Measurements from ENCODE around the gene SSNA1.
A peak's percentile ranks its signal among the peaks of the same experiment; 100 is the strongest.
"Not testable (repeated sequence)": the region's sequence is repeated elsewhere in the genome, so short reads cannot be mapped to it uniquely, and the experiment has no call there.

The SSNA1 gene

DNA sequence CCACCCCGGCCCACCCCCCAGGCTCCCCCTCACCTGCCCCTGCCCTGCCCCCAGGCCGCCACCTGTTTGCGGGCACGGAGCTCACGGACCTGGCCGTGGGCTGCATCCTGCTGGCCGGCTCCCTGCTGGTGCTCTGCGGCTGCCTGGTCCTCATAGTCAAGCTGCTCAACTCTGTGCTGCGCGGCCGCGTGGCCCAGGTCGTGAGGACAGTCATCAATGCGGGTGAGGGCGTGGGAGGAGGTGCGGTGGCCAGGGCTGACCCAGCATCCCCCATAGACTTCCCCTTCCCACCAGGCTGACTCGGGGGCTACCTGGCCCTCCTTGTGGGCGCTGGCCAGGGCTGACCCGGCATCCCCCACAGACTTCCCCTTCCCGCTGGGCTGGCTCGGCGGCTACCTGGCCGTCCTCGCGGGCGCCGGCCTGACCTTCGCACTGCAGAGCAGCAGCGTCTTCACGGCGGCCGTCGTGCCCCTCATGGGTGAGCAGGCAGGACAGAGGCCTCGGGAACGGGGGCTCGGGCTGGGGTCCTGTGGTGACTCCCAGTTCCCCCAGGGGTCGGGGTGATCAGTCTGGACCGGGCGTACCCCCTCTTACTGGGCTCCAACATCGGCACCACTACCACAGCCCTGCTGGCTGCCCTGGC, 45.7 kb downstream of the SSNA1 start:
- Mint-ChIP-seq H3K4me1 (peaks cover 13% of the 10 kb centered on the region), H3K9me3 (no peaks in the 10 kb centered on the region), H3K27me3 (peaks cover 26% of the 10 kb centered on the region), H3K27ac (no peak overlapping the region), H3K36me3 (no peaks in the 10 kb centered on the region), H3K4me3 (no peak overlapping the region)
- DNase-seq, result no peak
- CTCF ChIA-PET, result no interaction called here

DNA sequence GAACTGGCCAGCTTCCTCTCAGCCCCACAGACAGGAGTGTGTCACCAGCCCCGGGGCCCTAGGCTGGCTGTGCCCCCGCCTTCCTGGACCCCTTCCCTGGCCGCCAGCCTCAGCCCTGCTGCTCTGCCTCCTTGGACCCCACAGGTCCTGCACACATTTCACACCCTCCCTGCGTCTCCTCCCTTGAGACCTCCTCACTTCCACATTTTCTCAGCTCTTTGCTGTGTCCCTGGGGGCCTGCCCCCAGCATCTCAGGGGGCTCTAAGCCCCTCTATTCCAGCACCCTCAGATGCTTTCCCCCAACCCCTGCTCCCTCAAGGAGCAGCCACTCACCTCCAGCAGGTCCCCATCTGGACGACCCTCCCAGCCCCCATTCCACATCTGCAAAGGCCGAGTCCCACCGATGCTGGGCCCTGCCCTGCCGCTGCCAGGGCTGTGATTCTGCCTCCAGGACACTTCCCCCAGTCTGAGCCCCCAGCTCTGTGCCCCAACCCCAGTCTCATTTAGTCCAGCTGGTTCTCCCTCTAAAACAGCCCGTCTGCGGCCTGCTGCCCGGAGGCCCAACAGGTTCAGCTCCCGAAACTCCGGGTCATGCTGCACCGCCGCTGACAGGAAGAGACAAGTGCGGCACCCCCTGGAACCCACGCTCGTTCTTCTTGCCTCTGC, 46.4 kb downstream of the SSNA1 start:
- no peaks in the 10 kb centered on the region for H3K9me3 Mint-ChIP-seq
- H3K27me3 Mint-ChIP-seq, result peaks cover 22% of the 10 kb centered on the region
- H3K36me3 Mint-ChIP-seq, result no peaks in the 10 kb centered on the region
- H3K4me3 Mint-ChIP-seq, result no peak overlapping the region
- no peak overlapping the region for H3K27ac Mint-ChIP-seq
- CTCF ChIA-PET, result interaction anchor here (0.8 kb wide), 1 partner anchor 15 kb away, joined by 4 read pairs; no protein-coding TSS in a partner anchor
- peaks cover 19% of the 10 kb centered on the region for H3K4me1 Mint-ChIP-seq
- no peak for DNase-seq

GRCh38 chr9:137235424-137236237, 47.2 kb downstream of the SSNA1 start:
- Mint-ChIP-seq H3K4me1 (peaks cover 19% of the 10 kb centered on the region), H3K27ac (no peak overlapping the region), H3K4me3 (no peak overlapping the region), H3K27me3 (peaks cover 18% of the 10 kb centered on the region), H3K9me3 (no peaks in the 10 kb centered on the region), H3K36me3 (no peaks in the 10 kb centered on the region)
- CTCF ChIA-PET, result interaction anchor here (0.8 to 2.5 kb wide), 13 partner anchors 10 to 188 kb away, joined by 3 to 45 read pairs (median 6); partner anchors contain the start of genes CYSRT1, DPP7, RNF224 and SAPCD2
- DNase-seq, result no peak

DNA sequence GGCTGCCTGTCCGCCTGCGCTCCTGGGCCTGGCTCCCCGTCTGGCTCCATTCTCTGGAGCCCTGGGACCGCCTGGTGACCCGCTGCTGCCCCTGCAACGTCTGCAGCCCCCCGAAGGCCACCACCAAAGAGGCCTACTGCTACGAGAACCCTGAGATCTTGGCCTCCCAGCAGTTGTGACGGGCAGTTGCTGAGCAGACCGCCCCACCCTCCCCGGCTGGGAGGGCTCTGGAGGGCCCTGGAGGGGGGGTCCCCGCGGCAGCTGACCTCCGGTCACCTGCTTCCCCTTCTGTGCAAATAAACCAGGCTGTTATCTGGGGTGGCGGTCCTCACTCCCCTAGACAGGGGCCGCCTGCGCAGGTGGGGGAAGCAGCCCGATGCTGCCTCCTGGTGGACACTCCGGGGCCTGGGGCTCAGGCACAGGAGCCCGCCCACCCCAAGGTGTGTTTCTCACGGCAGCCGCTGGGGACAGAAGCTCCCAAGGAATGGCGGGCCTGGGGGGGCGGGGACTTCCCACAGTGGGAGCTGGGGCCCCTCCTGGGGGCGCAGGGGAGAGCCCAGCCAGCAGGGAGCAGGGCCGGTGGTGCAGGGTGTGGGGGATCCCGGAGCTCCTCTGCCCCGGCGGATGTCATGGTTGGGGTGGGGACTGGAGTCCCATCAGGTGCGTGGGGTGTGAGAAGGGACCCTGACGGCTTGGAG, 47.9 kb downstream of the SSNA1 start:
- Mint-ChIP-seq H3K36me3 (peaks cover 3% of the 10 kb centered on the region), H3K27me3 (peaks cover 21% of the 10 kb centered on the region), H3K27ac (no peak overlapping the region), H3K9me3 (no peaks in the 10 kb centered on the region), H3K4me1 (peaks cover 22% of the 10 kb centered on the region), H3K4me3 (no peak overlapping the region)
- CTCF ChIA-PET, result interaction anchor here (0.6 to 2.5 kb wide), 29 partner anchors 11 to 189 kb away, joined by 3 to 45 read pairs (median 4); partner anchors contain the start of genes CYSRT1, DPP7, NELFB and RNF224
- DNase-seq, result peak; percentile 95

GRCh38 chr9:137236936-137237421, 48.5 kb downstream of the SSNA1 start:
- DNase-seq, result no peak
- peaks cover 4% of the 10 kb centered on the region for H3K36me3 Mint-ChIP-seq
- no peaks in the 10 kb centered on the region for H3K9me3 Mint-ChIP-seq
- CTCF ChIA-PET, result interaction anchor here (0.6 to 2.5 kb wide), 30 partner anchors 10 to 190 kb away, joined by 3 to 45 read pairs (median 4); partner anchors contain the start of genes CYSRT1, DPP7, NELFB and RNF224
- H3K27me3 Mint-ChIP-seq, result peaks cover 18% of the 10 kb centered on the region
- H3K4me3 Mint-ChIP-seq, result no peak overlapping the region
- peaks cover 22% of the 10 kb centered on the region for H3K4me1 Mint-ChIP-seq
- H3K27ac Mint-ChIP-seq, result no peak overlapping the region

- H3K27ac Mint-ChIP-seq, result peak overlapping the region; percentile 71
These were observed 49.6 kb downstream of the SSNA1 start for GRCh38 chr9:137237759-137238726.

DNA sequence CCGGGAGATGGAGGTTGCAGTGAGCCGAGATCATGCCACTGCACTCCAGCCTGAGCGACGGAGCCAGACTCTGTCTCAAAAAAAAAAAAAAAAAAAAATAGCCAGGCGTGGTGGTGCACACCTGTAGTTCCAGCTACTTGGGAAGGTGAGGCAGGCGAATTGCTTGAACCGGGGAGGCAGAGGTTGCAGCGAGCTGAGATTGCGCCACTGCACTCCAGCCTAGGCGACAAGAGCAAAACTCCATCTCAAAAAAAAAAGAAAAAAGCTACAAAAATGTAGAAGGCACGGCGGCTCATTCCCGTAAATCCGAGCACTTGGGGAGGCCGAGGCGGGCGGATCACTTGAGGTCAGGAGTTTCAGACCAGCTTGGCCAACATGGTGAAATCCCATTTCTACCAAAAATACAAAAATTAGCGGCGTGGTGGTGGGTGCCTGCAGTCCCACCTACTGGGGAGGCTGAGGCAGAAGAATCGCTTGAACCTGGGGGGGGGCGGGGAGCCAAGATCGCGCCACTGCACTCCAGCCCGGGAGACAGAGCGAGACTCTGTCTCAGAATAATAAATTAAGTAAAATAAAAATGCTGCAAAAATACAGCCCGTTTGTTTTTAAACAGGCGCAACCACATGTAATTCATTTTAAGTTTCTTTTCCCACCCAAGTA, 51.2 kb downstream of the SSNA1 start:
- H3K9me3 Mint-ChIP-seq, DNase-seq: not testable (repeated sequence)
- Mint-ChIP-seq H3K27me3 (peaks cover 12% of the 10 kb centered on the region), H3K36me3 (peaks cover 23% of the 10 kb centered on the region), H3K4me3 (peak overlapping the region; percentile 73), H3K27ac (peak overlapping the region; percentile 78), H3K4me1 (peaks cover 39% of the 10 kb centered on the region)
- CTCF ChIA-PET, result interaction anchor here (1.0 to 1.8 kb wide), 3 partner anchors 13 to 50 kb away, joined by 3 to 8 read pairs (median 5); partner anchors contain the start of genes NELFB and RNF224

More at GRCh38 chr9:137237759-137238726, 49.6 kb downstream of the SSNA1 start:
- DNase-seq, result no peak
- peaks cover 15% of the 10 kb centered on the region for H3K36me3 Mint-ChIP-seq
- H3K9me3 Mint-ChIP-seq, result no peaks in the 10 kb centered on the region
- CTCF ChIA-PET, result interaction anchor here (0.8 to 2.5 kb wide), 8 partner anchors 9 to 174 kb away, joined by 3 to 45 read pairs (median 6); partner anchors contain the start of genes CYSRT1, NELFB and RNF224
- no peak overlapping the region for H3K4me3 Mint-ChIP-seq
- peaks cover 14% of the 10 kb centered on the region for H3K27me3 Mint-ChIP-seq
- H3K4me1 Mint-ChIP-seq, result peaks cover 32% of the 10 kb centered on the region
